ENCODE data around the gene CCS.

- TF ChIP-seq CTCF (IDR thresholded peaks at IDR 0.05 in 8 of 11, conservative IDR thresholded peaks at IDR 0.05 in 3 of 11) (no peak), POLR2AphosphoS5 (IDR thresholded peaks at IDR 0.05) (no peak), POLR2A (IDR thresholded peaks at IDR 0.05) (no peak)
Measured at GRCh38 chr11:66570850-66571180, 22.2 kb upstream of the CCS start.

Measured in spleen (tissue), 7 donors.